Eye (tissue), 1 donor: ENCODE results near the gene IGFBP1.
"Not testable (repeated sequence)": the region's sequence is repeated elsewhere in the genome, so short reads cannot be mapped to it uniquely, and the experiment has no call there.

Experiments
- DNase-seq: peaks from one replicate; pipeline ENCODE4 v3.0.0-alpha.2; 2015

Gene IGFBP1

DNA sequence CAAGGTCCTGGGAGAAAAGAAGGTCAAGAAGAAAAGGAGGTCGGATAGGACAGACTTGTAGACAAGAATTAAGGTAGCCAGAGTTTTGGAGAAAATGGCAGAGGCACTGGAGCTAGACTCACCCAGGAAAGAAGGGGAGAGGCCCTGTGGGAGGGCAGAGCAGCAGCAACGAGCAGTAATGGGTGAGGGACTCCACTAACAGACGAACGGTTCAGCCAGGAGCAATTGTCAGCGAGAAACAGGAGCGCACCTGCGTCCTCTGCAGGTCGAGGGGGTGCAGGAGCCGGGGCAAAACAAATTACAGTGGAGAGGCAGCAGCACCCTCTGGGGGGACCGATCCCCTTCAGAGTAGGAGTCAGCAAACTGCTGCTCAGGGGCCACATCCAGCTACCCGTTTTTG lies 51.3 kb downstream of the IGFBP1 start:
- DNase-seq, result no peak

DNA sequence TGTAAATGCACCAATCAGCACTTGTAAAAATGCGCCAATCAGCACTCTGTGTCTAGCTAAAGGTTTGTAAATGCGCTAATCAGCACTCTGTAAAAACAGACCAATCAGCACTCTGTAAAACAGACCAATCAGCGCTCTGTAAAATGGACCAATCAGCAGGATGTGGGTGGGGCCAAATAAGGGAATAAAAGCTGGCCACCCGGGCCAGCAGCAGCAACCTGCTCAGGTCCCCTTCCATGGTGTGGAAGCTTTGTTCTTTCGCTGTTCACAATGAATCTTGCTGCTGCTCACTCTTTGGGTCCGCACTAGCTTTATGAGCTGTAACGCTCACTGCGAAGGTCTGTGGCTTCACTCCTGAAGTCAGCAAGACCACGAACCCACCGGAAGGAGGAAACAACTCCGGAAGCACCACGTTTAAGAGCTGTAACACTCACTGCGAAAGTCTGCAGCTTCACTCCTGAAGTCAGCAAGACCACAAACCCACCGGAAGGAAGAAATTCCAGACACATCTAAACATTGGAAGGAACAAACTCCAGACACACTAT lies 52.0 kb downstream of the IGFBP1 start:
- DNase-seq, result not testable (repeated sequence)

DNA sequence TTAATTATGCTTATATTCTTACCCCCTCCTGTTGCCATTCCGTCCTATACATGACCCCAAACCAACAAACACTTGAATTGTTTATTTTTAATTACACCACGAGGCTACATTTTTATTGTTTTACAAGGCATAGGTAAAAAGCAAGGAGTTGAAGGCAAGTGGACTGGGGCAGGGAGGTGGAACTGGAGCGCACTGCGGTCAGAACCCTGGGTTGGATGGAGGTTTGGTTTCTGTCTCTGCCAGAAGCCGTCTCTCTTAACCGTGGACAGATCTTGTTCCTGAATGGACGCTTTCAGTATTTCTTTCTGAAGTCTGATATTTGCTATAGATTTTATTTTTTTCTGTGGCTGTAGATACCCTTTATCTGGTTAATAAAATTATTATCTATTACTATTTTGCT lies 52.7 kb downstream of the IGFBP1 start:
- DNase-seq, result no peak
